Measurements from ENCODE around the gene SSNA1.

SSNA1 gene

DNA sequence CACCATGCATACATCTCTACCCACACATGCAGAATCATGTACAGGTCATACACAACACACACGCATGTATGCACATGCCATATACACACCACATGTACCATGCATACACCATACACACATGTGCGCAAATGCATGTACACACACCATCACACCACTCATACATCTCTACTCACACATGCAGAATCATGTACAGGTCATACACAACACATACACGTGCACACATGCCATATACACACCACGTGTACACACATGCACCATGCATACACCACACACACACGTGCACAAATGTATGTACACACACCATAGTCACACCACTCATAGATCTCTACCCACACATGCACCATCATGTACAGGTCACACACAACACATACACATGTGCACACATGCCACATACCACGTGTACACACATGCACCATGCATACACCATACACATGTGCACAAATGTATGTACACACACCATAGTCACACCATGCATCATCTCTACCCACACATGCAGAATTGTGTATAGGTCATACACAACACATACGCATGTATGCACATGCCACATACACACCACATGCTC, 35.6 kb upstream of the SSNA1 start:
- peaks cover 3% of the 10 kb centered on the region for H3K27me3 ChIP-seq (replicated peaks; ENCODE audit: control insufficient read depth, insufficient read depth, low read length, poor library complexity, severe bottlenecking)

DNA sequence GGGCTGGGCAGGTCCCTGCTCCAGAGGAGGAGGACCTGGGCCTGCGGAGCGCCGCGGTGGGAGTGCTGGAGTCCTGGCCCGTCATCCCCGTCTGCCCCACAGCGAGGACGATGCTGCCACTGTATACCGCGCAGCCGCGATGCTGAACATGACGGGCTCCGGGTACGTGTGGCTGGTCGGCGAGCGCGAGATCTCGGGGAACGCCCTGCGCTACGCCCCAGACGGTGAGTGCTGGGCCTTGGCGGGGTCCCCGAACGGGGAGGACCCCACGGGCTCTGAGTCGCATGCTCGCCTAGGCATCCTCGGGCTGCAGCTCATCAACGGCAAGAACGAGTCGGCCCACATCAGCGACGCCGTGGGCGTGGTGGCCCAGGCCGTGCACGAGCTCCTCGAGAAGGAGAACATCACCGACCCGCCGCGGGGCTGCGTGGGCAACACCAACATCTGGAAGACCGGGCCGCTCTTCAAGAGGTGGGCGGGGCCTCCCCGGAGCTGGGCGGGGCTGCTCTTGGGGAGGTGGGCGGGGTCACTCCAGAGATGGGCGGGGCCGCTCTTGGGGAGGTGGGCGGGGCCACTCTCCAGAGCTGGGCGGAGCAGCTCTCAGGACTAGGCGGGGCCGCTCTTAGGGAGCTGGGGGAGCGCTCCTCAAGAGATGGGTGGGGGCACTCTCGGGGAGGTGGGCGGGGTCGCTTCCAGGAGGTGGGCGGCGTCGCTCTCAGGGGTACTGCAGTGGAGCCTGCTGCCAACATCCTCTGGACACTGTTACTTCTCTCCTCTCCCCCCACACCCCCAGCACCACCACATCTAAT, 31.7 kb upstream of the SSNA1 start:
- Histone ChIP-seq H3K4me1 (ENCODE audit: control insufficient read depth, insufficient read depth, low read length, poor library complexity, severe bottlenecking) (peaks cover 19% of the 10 kb centered on the region), H3K4me3 (ENCODE audit: insufficient read depth, low read depth, low read length, poor library complexity, severe bottlenecking) (no peak overlapping the region), H3K36me3 (ENCODE audit: control insufficient read depth, insufficient read depth, low read length) (no peaks in the 10 kb centered on the region), H3K27ac (ENCODE audit: insufficient read depth, low read length, poor library complexity, severe bottlenecking) (no peak overlapping the region), H3K27me3 (replicated peaks; ENCODE audit: control insufficient read depth, insufficient read depth, low read length, poor library complexity, severe bottlenecking) (peaks cover 23% of the 10 kb centered on the region), H3K9me3 (ENCODE audit: control insufficient read depth, low read length) (no peaks in the 10 kb centered on the region)
- peak; percentile 30 to 49 (median 46) for DNase-seq

More for the DNA sequence above, 35.6 kb upstream of the SSNA1 start:
- Histone ChIP-seq H3K4me1 (ENCODE audit: control insufficient read depth, insufficient read depth, low read length, poor library complexity, severe bottlenecking) (peaks cover 12% of the 10 kb centered on the region), H3K9me3 (ENCODE audit: control insufficient read depth, low read length) (no peaks in the 10 kb centered on the region), H3K4me3 (ENCODE audit: insufficient read depth, low read depth, low read length, poor library complexity, severe bottlenecking) (no peak overlapping the region), H3K36me3 (ENCODE audit: control insufficient read depth, insufficient read depth, low read length) (no peaks in the 10 kb centered on the region), H3K27ac (ENCODE audit: insufficient read depth, low read length, poor library complexity, severe bottlenecking) (no peak overlapping the region)
- DNase-seq = no peak

DNA sequence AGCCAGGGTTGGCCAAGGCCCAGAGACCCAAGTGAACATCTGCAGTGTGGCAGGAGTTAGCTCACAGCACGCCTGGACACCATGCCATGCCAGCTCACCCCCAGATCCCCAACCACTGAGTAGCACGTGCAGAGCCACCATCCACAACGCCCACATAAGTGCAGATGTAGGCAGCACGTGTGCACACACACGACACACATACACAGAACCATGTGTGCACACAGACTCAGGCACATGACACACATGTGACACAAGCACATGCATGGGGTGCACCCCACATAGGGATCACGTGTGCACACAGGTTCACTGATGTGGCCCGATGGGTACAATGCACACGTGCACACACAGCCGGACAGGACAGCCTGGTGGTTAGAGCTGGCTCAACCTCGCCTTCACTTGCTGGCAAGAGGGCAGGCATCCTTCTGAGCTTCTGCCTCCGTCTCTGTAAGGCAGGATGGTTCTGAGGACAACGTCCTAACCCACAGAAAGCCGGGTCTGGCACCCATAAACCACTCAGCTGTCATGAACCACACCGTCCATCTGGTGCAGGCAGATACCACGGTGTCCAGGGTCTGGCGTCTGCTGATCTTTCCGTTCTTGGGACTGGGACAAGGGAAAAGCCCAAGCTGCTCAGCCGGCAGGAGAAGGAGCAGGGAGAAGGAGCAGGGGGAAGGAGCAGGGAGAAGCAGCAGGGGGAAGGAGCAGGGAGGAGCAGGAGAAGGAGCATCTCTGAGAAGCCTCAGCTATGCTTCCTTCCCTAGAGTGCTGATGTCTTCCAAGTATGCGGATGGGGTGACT, 30.7 kb upstream of the SSNA1 start:
- H3K9me3 ChIP-seq (ENCODE audit: control insufficient read depth, low read length) = no peaks in the 10 kb centered on the region
- H3K36me3 ChIP-seq (ENCODE audit: control insufficient read depth, insufficient read depth, low read length) = no peaks in the 10 kb centered on the region
- no peak for DNase-seq
- peaks cover 24% of the 10 kb centered on the region for H3K4me1 ChIP-seq (ENCODE audit: control insufficient read depth, insufficient read depth, low read length, poor library complexity, severe bottlenecking)
- no peak overlapping the region for H3K27ac ChIP-seq (ENCODE audit: insufficient read depth, low read length, poor library complexity, severe bottlenecking)
- no peak overlapping the region for H3K4me3 ChIP-seq (ENCODE audit: insufficient read depth, low read depth, low read length, poor library complexity, severe bottlenecking)
- peaks cover 30% of the 10 kb centered on the region for H3K27me3 ChIP-seq (replicated peaks; ENCODE audit: control insufficient read depth, insufficient read depth, low read length, poor library complexity, severe bottlenecking)

DNA sequence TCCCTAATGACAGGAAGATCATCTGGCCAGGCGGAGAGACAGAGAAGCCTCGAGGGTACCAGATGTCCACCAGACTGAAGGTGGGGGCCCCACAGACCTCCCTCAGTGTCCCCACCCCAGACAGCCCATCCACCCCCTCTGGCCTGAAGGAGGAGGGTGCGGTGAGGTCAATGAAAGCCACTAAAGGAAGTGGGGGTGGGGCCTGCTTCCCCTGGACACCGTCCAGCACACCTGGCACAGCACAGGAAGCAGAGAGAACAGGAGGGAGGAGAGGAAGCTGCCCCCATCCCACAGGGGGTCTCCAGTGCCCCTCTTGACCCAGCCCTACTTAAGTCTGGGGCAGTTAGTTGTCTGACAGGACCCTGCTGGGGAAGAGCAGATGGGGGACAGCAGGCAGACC, 29.9 kb upstream of the SSNA1 start:
- Histone ChIP-seq H3K4me3 (ENCODE audit: insufficient read depth, low read depth, low read length, poor library complexity, severe bottlenecking) (no peak overlapping the region), H3K27me3 (replicated peaks; ENCODE audit: control insufficient read depth, insufficient read depth, low read length, poor library complexity, severe bottlenecking) (peaks cover 30% of the 10 kb centered on the region)

DNA sequence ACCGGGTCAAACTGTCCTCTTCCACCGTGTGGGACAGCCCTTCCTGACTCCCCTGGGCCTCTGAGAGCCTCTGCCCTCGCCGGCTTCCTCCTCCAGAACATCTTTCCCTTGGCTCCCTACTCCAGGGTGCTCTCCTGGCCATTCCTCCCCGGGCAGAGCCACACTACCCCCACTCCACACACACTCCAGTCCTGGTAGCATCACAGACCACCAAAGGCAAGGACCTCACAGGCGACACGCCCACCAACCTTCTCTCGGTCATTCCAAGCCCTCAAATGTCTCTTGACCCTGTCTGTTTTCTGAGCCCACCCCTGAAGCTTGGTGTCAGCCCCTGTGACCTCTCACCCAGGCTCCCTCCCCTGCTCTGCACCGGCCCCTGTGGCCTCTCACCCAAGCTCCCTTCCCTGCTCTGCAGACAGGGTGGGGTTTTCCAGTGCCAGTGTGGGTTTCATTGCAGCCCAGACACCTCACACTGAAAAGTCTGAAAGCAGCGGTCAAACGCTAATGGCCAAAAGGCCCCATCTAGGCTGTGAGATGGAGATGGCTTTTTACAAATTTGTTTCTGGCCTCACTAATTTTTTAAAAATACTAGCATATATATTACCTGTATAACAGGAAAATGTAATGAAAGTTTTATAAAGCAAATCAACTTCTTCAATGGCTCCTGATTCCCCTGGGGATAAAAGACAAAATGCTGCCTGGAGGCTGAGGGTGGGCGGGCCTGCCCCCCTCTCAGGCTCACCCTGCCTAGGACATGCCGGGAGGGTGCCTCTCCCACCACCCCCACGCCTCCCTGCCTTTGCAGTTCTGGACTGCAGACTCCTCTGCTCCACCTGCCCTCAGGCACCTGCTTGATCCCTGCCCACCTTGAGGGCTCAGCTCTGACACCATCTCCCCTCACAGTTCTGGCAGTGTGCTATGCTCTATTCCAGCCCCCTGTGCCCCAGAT, 29.1 kb upstream of the SSNA1 start:
- Histone ChIP-seq H3K9me3 (ENCODE audit: control insufficient read depth, low read length) (no peaks in the 10 kb centered on the region), H3K27me3 (replicated peaks; ENCODE audit: control insufficient read depth, insufficient read depth, low read length, poor library complexity, severe bottlenecking) (peaks cover 36% of the 10 kb centered on the region), H3K36me3 (ENCODE audit: control insufficient read depth, insufficient read depth, low read length) (no peaks in the 10 kb centered on the region), H3K4me3 (ENCODE audit: insufficient read depth, low read depth, low read length, poor library complexity, severe bottlenecking) (no peak overlapping the region), H3K4me1 (ENCODE audit: control insufficient read depth, insufficient read depth, low read length, poor library complexity, severe bottlenecking) (peaks cover 27% of the 10 kb centered on the region), H3K27ac (ENCODE audit: insufficient read depth, low read length, poor library complexity, severe bottlenecking) (no peak overlapping the region)
- DNase-seq = no peak

More for the DNA sequence above, 29.9 kb upstream of the SSNA1 start:
- DNase-seq = no peak
- Histone ChIP-seq H3K9me3 (ENCODE audit: control insufficient read depth, low read length) (no peaks in the 10 kb centered on the region), H3K27ac (ENCODE audit: insufficient read depth, low read length, poor library complexity, severe bottlenecking) (no peak overlapping the region), H3K4me1 (ENCODE audit: control insufficient read depth, insufficient read depth, low read length, poor library complexity, severe bottlenecking) (peaks cover 27% of the 10 kb centered on the region), H3K36me3 (ENCODE audit: control insufficient read depth, insufficient read depth, low read length) (no peaks in the 10 kb centered on the region)

DNA sequence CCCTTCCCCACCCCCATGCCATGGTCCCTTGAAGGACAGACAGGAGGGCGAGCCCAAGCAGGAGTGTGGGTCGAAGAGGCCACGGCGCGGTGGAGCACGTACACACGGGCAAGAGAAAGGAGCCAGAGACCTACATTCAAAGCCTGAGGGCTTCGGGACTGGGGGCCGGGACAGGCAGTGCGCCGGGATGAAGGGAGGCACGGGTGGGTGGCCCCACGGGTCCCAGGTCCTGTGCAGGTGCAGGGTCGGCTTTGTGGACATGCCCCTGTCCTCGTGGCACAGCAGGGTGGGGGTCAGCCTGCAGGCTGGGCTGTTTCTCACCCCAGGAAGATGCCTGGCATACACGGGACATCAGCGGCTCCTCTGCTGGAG, 28.4 kb upstream of the SSNA1 start:
- Histone ChIP-seq H3K27me3 (replicated peaks; ENCODE audit: control insufficient read depth, insufficient read depth, low read length, poor library complexity, severe bottlenecking) (peaks cover 43% of the 10 kb centered on the region), H3K36me3 (ENCODE audit: control insufficient read depth, insufficient read depth, low read length) (no peaks in the 10 kb centered on the region), H3K4me3 (ENCODE audit: insufficient read depth, low read depth, low read length, poor library complexity, severe bottlenecking) (no peak overlapping the region), H3K9me3 (ENCODE audit: control insufficient read depth, low read length) (no peaks in the 10 kb centered on the region), H3K4me1 (ENCODE audit: control insufficient read depth, insufficient read depth, low read length, poor library complexity, severe bottlenecking) (peaks cover 27% of the 10 kb centered on the region), H3K27ac (ENCODE audit: insufficient read depth, low read length, poor library complexity, severe bottlenecking) (no peak overlapping the region)
- DNase-seq = no peak

GRCh38 chr9:137160716-137161557, 27.5 kb upstream of the SSNA1 start:
- peaks cover 52% of the 10 kb centered on the region for H3K27me3 ChIP-seq (replicated peaks; ENCODE audit: control insufficient read depth, insufficient read depth, low read length, poor library complexity, severe bottlenecking)
- no peak for DNase-seq
- H3K27ac ChIP-seq (ENCODE audit: insufficient read depth, low read length, poor library complexity, severe bottlenecking) = no peak overlapping the region
- H3K4me3 ChIP-seq (ENCODE audit: insufficient read depth, low read depth, low read length, poor library complexity, severe bottlenecking) = no peak overlapping the region
- H3K4me1 ChIP-seq (ENCODE audit: control insufficient read depth, insufficient read depth, low read length, poor library complexity, severe bottlenecking) = peaks cover 27% of the 10 kb centered on the region
- H3K36me3 ChIP-seq (ENCODE audit: control insufficient read depth, insufficient read depth, low read length) = no peaks in the 10 kb centered on the region
- no peaks in the 10 kb centered on the region for H3K9me3 ChIP-seq (ENCODE audit: control insufficient read depth, low read length)

GRCh38 chr9:137161558-137162486, 26.7 kb upstream of the SSNA1 start:
- DNase-seq = no peak
- peaks cover 20% of the 10 kb centered on the region for H3K4me1 ChIP-seq (ENCODE audit: control insufficient read depth, insufficient read depth, low read length, poor library complexity, severe bottlenecking)
- H3K4me3 ChIP-seq (ENCODE audit: insufficient read depth, low read depth, low read length, poor library complexity, severe bottlenecking) = no peak overlapping the region
- no peaks in the 10 kb centered on the region for H3K9me3 ChIP-seq (ENCODE audit: control insufficient read depth, low read length)
- H3K36me3 ChIP-seq (ENCODE audit: control insufficient read depth, insufficient read depth, low read length) = no peaks in the 10 kb centered on the region
- H3K27me3 ChIP-seq (replicated peaks; ENCODE audit: control insufficient read depth, insufficient read depth, low read length, poor library complexity, severe bottlenecking) = peaks cover 60% of the 10 kb centered on the region
- H3K27ac ChIP-seq (ENCODE audit: insufficient read depth, low read length, poor library complexity, severe bottlenecking) = no peak overlapping the region
